Measurements from ENCODE around the gene ERCC4.

Gene ERCC4

GRCh38 chr16:13984794-13985193 is 64.8 kb downstream of the ERCC4 start:
- Mint-ChIP-seq H3K36me3 (no peaks in the 10 kb centered on the region), H3K4me3 (no peak overlapping the region), H3K27ac (no peak overlapping the region), H3K9me3 (no peaks in the 10 kb centered on the region), H3K4me1 (no peaks in the 10 kb centered on the region)
- DNase-seq (ENCODE audit: low spot score in 2 of 2) (peak in 1 of 2 donors; percentile 32), ATAC-seq (no peak)

GRCh38 chr16:13988038-13988437 is 68.1 kb downstream of the ERCC4 start:
- Mint-ChIP-seq H3K27ac (no peak overlapping the region), H3K36me3 (no peaks in the 10 kb centered on the region), H3K9me3 (no peaks in the 10 kb centered on the region), H3K4me1 (no peaks in the 10 kb centered on the region), H3K4me3 (no peak overlapping the region)
- ATAC-seq, result no peak
- DNase-seq (ENCODE audit: low spot score in 2 of 2), result no peak

DNA sequence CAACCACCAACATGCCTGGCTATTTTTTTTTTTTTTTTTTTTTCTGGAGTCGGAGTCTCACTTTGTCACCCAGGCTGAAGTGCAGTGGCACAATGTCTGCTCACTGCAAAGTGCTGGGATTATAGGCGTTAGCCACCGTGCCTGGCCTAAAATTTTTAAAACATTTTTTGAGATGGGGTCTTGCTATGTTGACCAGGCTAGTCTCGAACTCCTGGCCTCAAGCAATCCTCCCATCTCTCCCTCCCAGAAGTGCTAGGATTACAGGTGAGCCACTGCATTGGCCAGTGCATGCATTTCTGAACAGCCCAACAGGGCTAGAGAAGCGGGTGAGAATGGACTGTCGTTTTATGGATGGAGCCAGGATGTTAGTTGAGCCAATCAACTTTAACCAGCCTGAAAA is 72.4 kb downstream of the ERCC4 start:
- no peak overlapping the region for H3K27ac Mint-ChIP-seq
- DNase-seq (ENCODE audit: low spot score in 2 of 2) (no peak), ATAC-seq (no peak)
- H3K9me3 Mint-ChIP-seq, result no peaks in the 10 kb centered on the region
- H3K4me3 Mint-ChIP-seq, result no peak overlapping the region
- no peaks in the 10 kb centered on the region for H3K36me3 Mint-ChIP-seq
- H3K4me1 Mint-ChIP-seq, result no peaks in the 10 kb centered on the region

DNA sequence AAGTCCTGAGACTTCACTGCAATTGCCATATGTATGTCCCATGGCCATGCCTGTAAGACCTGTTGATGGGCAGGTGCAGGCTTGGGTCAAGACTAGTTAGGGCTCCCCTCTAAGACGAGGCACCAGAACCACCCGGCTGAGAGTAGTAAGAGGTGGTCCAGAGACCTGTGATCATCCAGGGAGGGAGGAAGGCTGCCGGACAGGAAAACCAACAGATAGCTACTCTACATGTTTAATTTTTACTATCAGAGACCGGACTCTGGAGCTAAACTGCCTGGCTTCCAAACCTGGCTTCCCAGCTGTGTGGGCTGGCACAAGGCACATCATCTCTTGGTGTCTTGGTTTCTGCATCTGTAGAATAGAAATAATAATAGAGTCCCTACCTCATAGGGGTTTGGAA is 73.0 kb downstream of the ERCC4 start:
- no peak for ATAC-seq
- Mint-ChIP-seq H3K27ac (no peak overlapping the region), H3K9me3 (no peaks in the 10 kb centered on the region), H3K4me3 (no peak overlapping the region), H3K4me1 (no peaks in the 10 kb centered on the region), H3K36me3 (no peaks in the 10 kb centered on the region)
- DNase-seq (ENCODE audit: low spot score in 2 of 2), result no peak

DNA sequence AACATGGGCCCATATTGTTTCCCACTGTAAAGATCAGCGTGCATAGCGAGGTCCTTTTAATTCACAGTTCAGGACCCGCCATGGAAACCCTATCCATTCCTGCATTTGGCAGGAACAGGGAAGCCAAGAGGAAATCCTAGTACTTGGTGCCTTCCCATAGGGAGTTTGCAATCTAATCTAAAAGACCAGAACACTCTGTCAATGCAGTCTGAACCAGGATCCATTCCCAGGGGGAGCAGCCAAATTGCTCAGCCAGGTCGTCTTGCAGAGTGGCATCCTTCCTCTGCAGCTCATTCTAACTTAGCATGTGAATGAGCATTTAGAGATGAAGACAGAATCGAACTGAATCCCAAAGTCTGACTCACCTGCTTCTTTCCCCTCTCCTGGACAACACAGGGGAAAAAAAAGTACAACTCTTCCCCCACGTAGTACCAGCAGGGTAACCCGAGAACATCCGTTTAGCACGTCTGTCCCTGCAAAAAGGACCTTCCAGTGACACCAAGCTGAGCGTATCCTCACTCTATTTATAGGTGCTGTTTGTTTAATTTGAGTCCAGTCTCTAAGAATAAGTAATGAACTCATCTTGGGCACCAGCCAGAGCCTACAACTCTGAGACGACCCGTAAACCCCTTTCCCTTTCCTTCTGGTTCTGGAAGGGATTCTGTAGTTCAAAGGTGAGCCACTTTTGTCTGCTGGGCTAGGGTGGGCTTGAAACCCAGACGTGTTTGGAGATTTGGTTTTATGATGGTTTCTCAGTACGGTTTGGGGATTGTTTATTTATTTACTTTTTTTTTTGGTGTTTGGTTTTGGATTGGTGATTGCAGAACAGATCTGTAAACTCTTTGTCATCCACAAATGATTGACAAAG is 74.5 kb downstream of the ERCC4 start:
- Mint-ChIP-seq H3K9me3 (no peaks in the 10 kb centered on the region), H3K27ac (no peak overlapping the region), H3K4me1 (peaks cover 6% of the 10 kb centered on the region), H3K4me3 (no peak overlapping the region), H3K36me3 (no peaks in the 10 kb centered on the region)
- DNase-seq (ENCODE audit: low spot score in 2 of 2) (no peak), ATAC-seq (no peak)

DNA sequence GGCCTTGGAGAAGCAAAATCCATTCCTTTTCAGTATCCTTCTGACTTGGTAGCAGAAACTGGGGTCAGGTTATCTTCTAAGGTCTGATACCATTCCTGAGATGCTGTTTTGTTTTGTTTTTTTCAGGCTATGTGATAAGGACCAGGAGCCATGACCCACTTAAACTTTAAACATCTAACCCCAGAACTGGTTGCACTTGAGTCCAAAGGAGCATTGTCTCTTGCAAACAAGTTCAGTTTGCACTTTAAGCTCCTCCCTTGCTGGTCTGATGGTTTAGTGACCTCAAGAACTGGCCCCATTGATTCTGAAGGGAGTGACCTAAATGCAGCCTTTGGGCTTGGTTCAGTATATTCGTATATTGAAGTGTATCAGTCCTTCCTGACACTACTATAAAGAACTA is 75.2 kb downstream of the ERCC4 start:
- no peaks in the 10 kb centered on the region for H3K9me3 Mint-ChIP-seq
- ATAC-seq (no peak), DNase-seq (ENCODE audit: low spot score in 2 of 2) (no peak)
- peaks cover 6% of the 10 kb centered on the region for H3K4me1 Mint-ChIP-seq
- no peaks in the 10 kb centered on the region for H3K36me3 Mint-ChIP-seq
- H3K4me3 Mint-ChIP-seq, result no peak overlapping the region
- no peak overlapping the region for H3K27ac Mint-ChIP-seq

GRCh38 chr16:13996778-13997288 is 76.9 kb downstream of the ERCC4 start:
- DNase-seq (ENCODE audit: low spot score in 2 of 2) (no peak), ATAC-seq (no peak)
- no peak overlapping the region for H3K27ac Mint-ChIP-seq
- H3K4me3 Mint-ChIP-seq, result no peak overlapping the region
- no peaks in the 10 kb centered on the region for H3K36me3 Mint-ChIP-seq
- H3K9me3 Mint-ChIP-seq, result no peaks in the 10 kb centered on the region
- H3K4me1 Mint-ChIP-seq, result peaks cover 6% of the 10 kb centered on the region

- H3K4me3 Mint-ChIP-seq, result no peak overlapping the region
- ATAC-seq (no peak), DNase-seq (ENCODE audit: low spot score in 2 of 2) (no peak)
- H3K36me3 Mint-ChIP-seq, result no peaks in the 10 kb centered on the region
- no peak overlapping the region for H3K27ac Mint-ChIP-seq
- no peaks in the 10 kb centered on the region for H3K9me3 Mint-ChIP-seq
- peaks cover 6% of the 10 kb centered on the region for H3K4me1 Mint-ChIP-seq
These were observed 77.6 kb downstream of the ERCC4 start for GRCh38 chr16:13997526-13997925.

GRCh38 chr16:13997933-13998332 is 78.0 kb downstream of the ERCC4 start:
- Mint-ChIP-seq H3K27ac (no peak overlapping the region), H3K4me3 (no peak overlapping the region), H3K4me1 (peaks cover 7% of the 10 kb centered on the region), H3K9me3 (no peaks in the 10 kb centered on the region), H3K36me3 (no peaks in the 10 kb centered on the region)
- DNase-seq (ENCODE audit: low spot score in 2 of 2) (no peak), ATAC-seq (no peak)

GRCh38 chr16:13999071-13999894 is 79.3 kb downstream of the ERCC4 start:
- no peak overlapping the region for H3K4me3 Mint-ChIP-seq

DNA sequence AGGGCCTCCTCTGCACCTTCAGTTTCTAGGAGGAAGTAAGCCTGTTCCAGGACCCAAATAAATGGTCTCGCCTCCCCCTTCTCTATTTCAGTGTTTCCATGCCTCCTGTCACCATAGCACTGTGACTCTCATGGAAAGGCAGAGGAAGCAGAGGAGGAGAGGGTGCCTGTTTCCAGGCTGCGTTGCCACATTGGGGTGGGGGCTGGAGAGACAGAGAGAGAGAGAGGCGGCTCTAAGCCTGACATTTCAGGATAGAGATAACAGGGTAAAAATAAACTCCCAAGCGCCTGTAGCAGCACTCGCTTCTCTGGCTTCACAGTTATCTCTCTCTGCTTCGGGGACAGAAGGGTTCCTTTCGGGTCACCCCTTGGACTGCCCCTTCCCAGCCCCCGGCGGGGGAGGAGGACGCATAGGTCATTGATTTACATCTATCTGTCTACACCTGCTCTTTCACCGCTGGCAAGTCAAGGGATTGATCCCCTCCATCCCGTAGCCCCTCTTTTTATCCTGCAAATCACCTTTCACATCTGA is 80.0 kb downstream of the ERCC4 start:
- no peaks in the 10 kb centered on the region for H3K9me3 Mint-ChIP-seq
- no peak overlapping the region for H3K4me3 Mint-ChIP-seq
- H3K4me1 Mint-ChIP-seq, result peaks cover 12% of the 10 kb centered on the region
- DNase-seq (ENCODE audit: low spot score in 2 of 2) (no peak), ATAC-seq (no peak)
- no peak overlapping the region for H3K27ac Mint-ChIP-seq
- H3K36me3 Mint-ChIP-seq, result no peaks in the 10 kb centered on the region

More at GRCh38 chr16:13999071-13999894, 79.3 kb downstream of the ERCC4 start:
- Mint-ChIP-seq H3K9me3 (no peaks in the 10 kb centered on the region), H3K27ac (no peak overlapping the region), H3K4me1 (peaks cover 12% of the 10 kb centered on the region), H3K36me3 (no peaks in the 10 kb centered on the region)
- ATAC-seq, result no peak
- no peak for DNase-seq (ENCODE audit: low spot score in 2 of 2)

GRCh38 chr16:14001521-14001920 is 81.6 kb downstream of the ERCC4 start:
- no peak overlapping the region for H3K27ac Mint-ChIP-seq
- ATAC-seq, result no peak
- peaks cover 12% of the 10 kb centered on the region for H3K4me1 Mint-ChIP-seq
- H3K9me3 Mint-ChIP-seq, result no peaks in the 10 kb centered on the region
- no peaks in the 10 kb centered on the region for H3K36me3 Mint-ChIP-seq
- DNase-seq (ENCODE audit: low spot score in 2 of 2), result no peak
- no peak overlapping the region for H3K4me3 Mint-ChIP-seq
